Heart left ventricle (tissue), 16 donors: ENCODE measurements around the gene CHRNB4. TPM values are rescaled to one million over a fixed set of nuclear protein-coding genes. Genes with fewer than 3 reads are reported as not detected.

Experiments used
- ATAC-seq, 4 donors: fragments of 200-7000 bp; cut with Tn5 transposase; one replicate each; pipeline ENCODE4 v1.9.1; 2020 to 2022; ENCODE audit warnings: moderate library complexity in 4 of 4, mild to moderate bottlenecking in 3 of 4, moderate number of reproducible peaks in 1 of 4
- DNase-seq, 5 donors: peaks; one replicate each; pipeline ENCODE4 v3.0.0-alpha.2; 2020
- H3K27ac ChIP-seq, 12 donors: fragments of 200-600 bp; sonication (generic) in 4 of 12; one replicate each; pipeline versions ENCODE4 v1.5.0 to v1.8.0; 2016 to 2022; ENCODE audit warnings: mild to moderate bottlenecking in 2 of 12
- H3K27me3 ChIP-seq, 9 donors: fragments of 200-600 bp; sonication (generic) in 2 of 9; one replicate each; pipeline versions ENCODE4 v1.5.1 to v1.8.0; 2016 to 2022; ENCODE audit warnings: mild to moderate bottlenecking in 3 of 9
- H3K36me3 ChIP-seq, 9 donors: fragments of 200-600 bp; sonication (generic) in 2 of 9; one replicate each; pipeline versions ENCODE4 v1.5.0 to v1.8.0; 2018 to 2022; ENCODE audit warnings: mild to moderate bottlenecking in 2 of 9
- H3K4me1 ChIP-seq, 12 donors: fragments of 200-600 bp; sonication (generic) in 4 of 12; one replicate each; pipeline versions ENCODE4 v1.5.0 to v1.8.0; 2016 to 2022; ENCODE audit warnings: mild to moderate bottlenecking in 3 of 12
- H3K4me3 ChIP-seq, 12 donors: fragments of 200-600 bp; sonication (generic) in 4 of 12; one replicate each; pipeline versions ENCODE4 v1.5.0 to v1.8.0; 2017 to 2022; ENCODE audit warnings: mild to moderate bottlenecking in 9 of 12, moderate library complexity in 4 of 12
- H3K9me3 ChIP-seq, 12 donors: fragments of 200-600 bp; sonication (generic) in 4 of 12; one replicate each; pipeline versions ENCODE4 v1.5.0 to v1.8.0; 2016 to 2022; ENCODE audit warnings: mild to moderate bottlenecking in 1 of 12
- CTCF ChIP-seq, 12 donors: fragments of 200-600 bp; sonication (generic) in 4 of 12; IDR thresholded peaks; one replicate each; pipeline versions ENCODE4 v1.5.0 to v1.8.0; 2018 to 2022; ENCODE audit warnings: antibody characterized with exemption in 12 of 12, mild to moderate bottlenecking in 5 of 12
- POLR2A ChIP-seq, 2 donors: fragments of 450-650 bp; IDR thresholded peaks; one replicate each; pipeline ENCODE4 v1.6.1; 2017; ENCODE audit warnings: antibody characterized with exemption in 2 of 2, mild to moderate bottlenecking in 2 of 2, moderate library complexity in 2 of 2
- WGBS, 4 donors: extraction: QIAGEN DNeasy Blood & Tissue Kit in 2 of 4; methylation state at CpG; one replicate each; pipeline versions ENCODE4 v1.1.5 to v1.1.7; 2013 to 2018; 5-methylcytosine and 5-hydroxymethylcytosine counted together
- intact Hi-C, 10 donors: fragments of 100-400 bp; cut with DNase I; formaldehyde crosslinking; loops; one replicate each; pipeline versions ENCODE4 v1.11.1 to v1.14.2; 2022
- polyA plus RNA-seq, 2 donors: library from polyadenylated mRNA; stranded (reverse); fragments of 200-250 nt; gene quantifications; one replicate each; pipeline ENCODE4 v1.2.3, GENCODE V29; 2013
- total RNA-seq, 9 donors: library from RNA; depleted of rRNA in 2 of 9; stranded (reverse); fragments of >200 nt in 2 of 9; fragmentation: NEBNext Ultra II Directional in 3 of 9; extraction: Animal tissue kit (Norgen Biotek cat#: 25700) in 3 of 9; gene quantifications; one replicate each; pipeline versions ENCODE4 v1.1.0 to v1.2.4, GENCODE V29; 2016 to 2023
- donor health status: ischemic (EF 13 %, LVEDD 7.1; RV severe dilation, severe dysfunction).
- donor health status: healthy with polysubstance abuse.
- donor health status: DM: no; HTN: yes; CAD: no.
- donor health status: DM: no; HTN: no; CAD: no.
- donor health status: ischemic (EF 25% LVEDD 6.9; RV normal size, moderate dysfunction).
- donor health status: ischemic (EF 25% LVEDD 5.7; RV mildly dilated, moderate dysfunction).
- donor health status: healthy.
- donor health status: DM: yes; HTN: yes; CAD: no.
- donor health status: ischemic (EF 35%, LVEDD 5.7; RV mildly dilated, moderate dysfunction).
- donor health status: nonischemic (EF 11% LVEDD 7.7; RV severe dilation, severe dysfunction).
- donor health status: DM: yes; HTN: yes; CAD: no.
- donor health status: PGD.
- donor health status: ischemic (EF 29% LVEDD 5.4; RV normal size, mild dysfunction).
- donor health status: nonischemic (EF 23%, LVEDD 6.1; RV moderate dilation, normal function).

The CHRNB4 gene
- total and polyA plus RNA-seq, 11 donors: 0.21 TPM; not detected in 10

- TF ChIP-seq CTCF (IDR thresholded peaks at IDR 0.05): no peak
- TF ChIP-seq POLR2A (IDR thresholded peaks at IDR 0.05): no peak
Observed at GRCh38 chr15:78641749-78642275, 802 bp upstream of the CHRNB4 start.

GRCh38 chr15:78640527-78641101 lies 396 bp downstream of the CHRNB4 start:
- ATAC-seq (peak in 2 of 4 donors; percentile 15 to 19), DNase-seq (no peak)
- Histone ChIP-seq H3K4me3 (peak overlapping the region; percentile 8 to 51 (median 46)), H3K9me3 (no peaks in the 10 kb centered on the region), H3K27ac (no peak overlapping the region), H3K36me3 (no peaks in the 10 kb centered on the region), H3K27me3 (peaks cover 0 to 15% (median 6%) of the 10 kb centered on the region in 9 donors), H3K4me1 (peaks cover 0 to 16% (median 6%) of the 10 kb centered on the region in 12 donors)
- no peak for TF ChIP-seq POLR2A (IDR thresholded peaks at IDR 0.05)
- TF ChIP-seq CTCF (IDR thresholded peaks at IDR 0.05): no peak
- intact Hi-C loops: loop anchor here in 2 of 10 donors (1.0 to 5.0 kb wide), 2 partner anchors 67 to 69 kb away; no protein-coding TSS in a partner anchor
- WGBS, 4 donors: 16 to 29% (median 21%) methylated on average over 8 to 32 of the region's 32 CpGs

More at GRCh38 chr15:78641749-78642275, 802 bp upstream of the CHRNB4 start:
- H3K27ac ChIP-seq: no peak overlapping the region
- peaks cover 0 to 16% (median 6%) of the 10 kb centered on the region in 12 donors for H3K4me1 ChIP-seq
- peaks cover 0 to 15% (median 6%) of the 10 kb centered on the region in 9 donors for H3K27me3 ChIP-seq
- no peak for ATAC-seq
- DNase-seq: no peak
- H3K4me3 ChIP-seq: no peak overlapping the region
- intact Hi-C loops: loop anchor here in 2 of 10 donors (1.0 to 5.0 kb wide), 2 partner anchors 65 to 67 kb away; no protein-coding TSS in a partner anchor
- WGBS, 4 donors: 59 to 67% (median 62%) methylated on average over 11 of the region's 11 CpGs
- no peaks in the 10 kb centered on the region for H3K36me3 ChIP-seq
- H3K9me3 ChIP-seq: no peaks in the 10 kb centered on the region

GRCh38 chr15:78638658-78639314 lies 2.2 kb downstream of the CHRNB4 start:
- no peaks in the 10 kb centered on the region for H3K36me3 ChIP-seq
- peaks cover 0 to 15% (median 6%) of the 10 kb centered on the region in 9 donors for H3K27me3 ChIP-seq
- WGBS, 4 donors: 44 to 71% (median 49%) methylated on average over 3 to 4 of the region's 4 CpGs
- no peak overlapping the region for H3K4me3 ChIP-seq
- peak in 3 of 5 donors; percentile 42 to 48 (median 47) for DNase-seq
- peak in 3 of 4 donors; percentile 56 to 73 (median 70) for ATAC-seq
- intact Hi-C loops: loop anchor here in 8 of 10 donors (1.0 to 10.0 kb wide), 5 partner anchors 69 to 366 kb away; no protein-coding TSS in a partner anchor
- peaks cover 0 to 3% (median 0%) of the 10 kb centered on the region in 12 donors for H3K9me3 ChIP-seq
- no peak overlapping the region for H3K27ac ChIP-seq
- TF ChIP-seq CTCF (IDR thresholded peaks at IDR 0.05) (peak; percentile 48 to 76 (median 61)), POLR2A (IDR thresholded peaks at IDR 0.05) (no peak)
- H3K4me1 ChIP-seq: peaks cover 0 to 16% (median 6%) of the 10 kb centered on the region in 12 donors
